ENCODE results near the gene LDB3.

LDB3 gene

DNA sequence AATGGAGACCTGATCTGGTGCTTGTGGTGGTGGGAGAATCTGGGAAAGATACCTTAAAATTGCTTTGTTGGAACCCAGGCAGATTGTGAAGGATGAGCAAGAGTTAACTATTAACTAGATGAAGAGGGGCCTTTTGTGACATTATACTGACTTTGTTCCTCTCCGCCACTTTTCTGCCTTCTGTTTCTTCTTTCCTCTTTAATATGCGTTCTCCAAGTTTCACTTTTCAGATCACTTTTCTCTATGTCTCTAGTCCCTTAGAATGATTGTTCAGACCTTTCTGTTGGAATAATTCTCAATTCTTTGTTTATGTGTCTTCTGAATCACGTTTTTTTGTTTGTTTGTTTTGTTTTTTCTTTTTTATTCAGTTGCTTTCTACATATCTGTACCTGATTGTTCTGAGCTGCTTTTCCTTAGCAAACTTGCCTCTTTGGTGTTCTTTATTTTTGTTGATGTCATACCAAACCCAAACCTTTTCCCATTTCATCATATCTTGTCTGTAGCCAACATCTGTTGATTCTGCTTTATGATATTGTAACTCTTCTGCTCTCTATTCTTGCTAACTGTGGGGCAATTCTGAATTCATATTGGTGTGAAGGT, 90.9 kb downstream of the LDB3 start:
- DNase-seq (ENCODE audit: low read depth, low spot score), result no peak

- DNase-seq (ENCODE audit: low read depth, low spot score), result no peak
Observed at GRCh38 chr10:86763404-86763803, 95.1 kb downstream of the LDB3 start.

- no peak for DNase-seq (ENCODE audit: low read depth, low spot score)
Observed at GRCh38 chr10:86765548-86765947, 97.2 kb downstream of the LDB3 start.

DNA sequence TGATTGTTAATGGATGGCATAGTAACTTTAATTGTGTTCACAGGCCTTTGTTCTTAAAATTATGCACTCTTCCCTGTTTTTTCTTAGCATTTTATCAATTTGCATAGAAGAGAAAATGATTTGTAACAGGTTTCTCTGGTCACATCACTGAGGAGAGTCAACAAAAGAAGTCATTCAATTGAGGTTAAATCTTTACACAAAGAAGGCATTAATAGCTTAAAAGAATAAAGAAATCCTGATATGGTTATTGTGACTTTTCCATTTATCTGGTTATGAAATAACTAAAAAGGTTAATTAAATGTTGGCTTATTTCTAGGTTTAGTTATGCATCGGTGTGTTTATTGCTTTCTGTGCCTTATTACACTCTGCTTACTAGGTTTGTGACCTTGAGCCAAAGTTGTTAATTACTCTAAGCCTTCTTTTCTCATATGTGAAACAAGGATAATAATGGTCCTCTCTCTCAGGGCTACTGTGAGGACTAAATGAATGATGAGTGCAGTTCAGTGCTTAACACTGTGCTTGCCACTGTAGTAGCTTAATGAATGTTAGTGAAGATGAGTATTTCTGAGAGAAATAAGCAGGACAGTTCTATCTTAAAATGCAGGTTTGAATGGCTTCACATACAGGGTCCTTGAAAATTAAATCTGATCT, 100.2 kb downstream of the LDB3 start:
- DNase-seq (ENCODE audit: low read depth, low spot score), result no peak

GRCh38 chr10:86769991-86770390, 101.7 kb downstream of the LDB3 start:
- DNase-seq (ENCODE audit: low read depth, low spot score), result no peak

DNA sequence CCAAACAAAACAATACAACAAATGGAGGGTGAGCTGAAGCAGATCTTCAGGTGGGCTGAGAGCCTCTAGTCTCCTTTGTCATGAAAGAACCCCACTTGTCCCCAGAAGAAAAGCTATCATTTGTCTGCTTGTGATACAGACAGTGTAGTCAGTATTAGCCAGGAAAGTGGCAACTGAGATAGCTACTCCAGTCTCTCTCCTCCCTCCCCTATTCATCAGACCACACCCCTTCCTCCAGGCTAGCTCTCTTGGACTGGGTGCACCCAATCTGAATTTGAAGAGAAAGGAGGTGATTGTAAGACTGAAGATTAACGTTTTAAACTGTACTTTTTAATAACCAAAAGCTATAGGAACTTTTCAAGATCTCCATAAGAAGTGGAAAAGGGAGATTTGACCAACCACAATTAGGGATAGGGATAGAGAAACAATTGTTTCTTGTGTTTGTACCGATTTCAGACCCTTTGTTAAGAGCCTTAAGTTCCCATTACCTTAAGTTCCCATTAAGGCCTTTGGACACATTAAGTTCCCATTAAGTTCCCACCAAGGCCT, 102.2 kb downstream of the LDB3 start:
- DNase-seq (ENCODE audit: low read depth, low spot score), result no peak

- no peak for DNase-seq (ENCODE audit: low read depth, low spot score)
Observed at GRCh38 chr10:86773498-86773897, 105.2 kb downstream of the LDB3 start.

- no peak for DNase-seq (ENCODE audit: low read depth, low spot score)
Observed at GRCh38 chr10:86775056-86775869, 107.0 kb downstream of the LDB3 start.

DNA sequence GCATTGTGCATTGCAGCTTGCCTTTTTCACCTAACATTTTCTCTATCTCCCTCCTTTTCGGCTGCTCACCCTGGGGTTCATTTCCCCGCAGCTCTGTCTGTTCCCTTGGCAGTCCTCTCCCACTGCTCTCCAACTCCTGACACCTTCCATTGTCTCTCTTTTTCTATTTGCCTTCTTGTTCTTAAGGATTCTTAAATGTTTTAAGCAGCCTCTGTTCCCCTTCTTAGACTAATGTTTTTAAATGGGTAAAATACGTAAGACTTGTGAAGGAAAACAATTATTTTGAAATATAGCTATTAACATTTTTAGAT, 107.5 kb downstream of the LDB3 start:
- DNase-seq (ENCODE audit: low read depth, low spot score), result no peak

- DNase-seq (ENCODE audit: low read depth, low spot score), result no peak
Observed at GRCh38 chr10:86779220-86780017, 111.1 kb downstream of the LDB3 start.

DNA sequence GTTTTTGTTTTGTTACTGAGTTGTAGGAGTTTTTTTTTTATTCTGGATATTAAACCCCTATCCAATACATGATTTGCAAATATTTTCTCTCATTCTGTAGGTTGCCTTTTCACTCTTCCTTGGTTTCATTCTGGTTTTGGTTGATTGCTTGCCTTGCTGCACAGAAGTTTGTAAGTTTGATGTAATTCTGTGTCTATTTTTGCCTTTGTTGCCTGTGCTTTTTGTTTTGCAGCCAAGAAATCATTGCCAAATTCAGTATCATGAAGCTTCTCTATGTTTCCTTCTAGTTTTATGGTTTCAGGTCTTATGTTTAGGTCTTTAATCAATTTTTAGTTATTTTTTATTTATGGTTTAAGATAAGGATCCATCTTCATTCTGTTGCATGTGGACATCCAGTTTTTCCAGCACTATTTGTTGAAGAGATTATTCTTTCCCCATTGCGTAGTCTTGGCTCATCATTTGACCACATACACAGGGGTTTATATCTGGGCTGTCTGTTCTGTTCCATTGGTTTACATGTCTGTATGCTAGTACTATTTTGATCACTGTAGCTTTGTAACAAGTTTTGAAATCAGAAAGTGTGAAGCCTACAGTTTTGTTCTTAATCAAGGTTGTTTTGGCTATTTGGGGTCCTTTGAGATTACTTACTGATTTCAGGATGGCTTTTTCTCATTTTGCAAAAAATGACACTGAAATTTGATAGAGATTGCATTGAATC, 114.5 kb downstream of the LDB3 start:
- no peak for DNase-seq (ENCODE audit: low read depth, low spot score)

- DNase-seq (ENCODE audit: low read depth, low spot score), result no peak
Observed at GRCh38 chr10:86785037-86785436, 116.7 kb downstream of the LDB3 start.
